Tibial nerve (tissue), 3 donors: Measurements from ENCODE around the gene RAB26.
"Not testable (repeated sequence)": the region's sequence is repeated elsewhere in the genome, so short reads cannot be mapped to it uniquely, and the experiment has no call there.

Experiments
- POLR2A ChIP-seq, 2 donors: fragments of 450-650 bp; IDR thresholded peaks; one replicate each; pipeline ENCODE4 v1.6.1; 2017; ENCODE audit warnings: antibody characterized with exemption in 2 of 2, mild to moderate bottlenecking in 2 of 2, moderate library complexity in 2 of 2
- TF ChIP-seq, protein P1 (sequence below), 5 experiments: fragments of 200-600 bp in 3 of 5; fragments of 450-650 bp in 2 of 5; sonication (generic) in 3 of 5; IDR thresholded peaks; one replicate each; pipeline ENCODE4 v1.5.1; 2016 to 2019; ENCODE audit warnings: antibody characterized with exemption in 5 of 5, mild to moderate bottlenecking in 3 of 5, moderate library complexity in 2 of 5

DNA sequence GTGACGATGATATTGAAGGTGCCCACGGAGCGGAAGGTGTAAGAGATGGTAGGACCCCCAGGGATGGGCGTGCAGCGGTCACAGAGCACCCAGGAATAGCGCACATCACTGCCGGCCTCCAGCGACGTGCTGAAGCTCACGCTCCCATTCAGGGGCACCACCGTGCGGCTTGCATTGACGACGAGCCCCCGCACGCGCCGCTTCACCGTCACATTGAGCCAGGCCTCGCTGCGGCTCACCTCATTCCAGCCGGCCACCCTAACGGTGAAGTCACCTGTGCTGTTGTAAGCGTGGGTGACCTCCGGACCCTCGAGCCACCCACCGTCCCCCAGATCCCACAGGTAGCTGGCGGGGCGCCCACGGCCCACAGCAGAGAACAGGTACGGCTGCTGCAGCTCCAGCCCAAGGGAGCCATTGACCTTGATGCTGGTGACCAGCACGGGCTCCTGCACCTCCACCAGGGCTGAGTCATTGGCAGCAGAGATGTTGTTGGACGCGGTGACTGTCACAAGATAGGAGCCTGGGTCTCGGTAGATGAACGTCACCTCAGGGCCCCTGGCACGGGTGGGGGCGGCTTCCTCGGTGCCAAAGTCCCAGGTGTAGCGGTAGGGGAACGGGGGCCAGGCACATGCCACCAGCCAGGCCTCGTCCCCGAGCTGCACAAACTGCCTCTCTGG is 38.0 kb upstream of the RAB26 start:
- TF ChIP-seq, protein P1, sequence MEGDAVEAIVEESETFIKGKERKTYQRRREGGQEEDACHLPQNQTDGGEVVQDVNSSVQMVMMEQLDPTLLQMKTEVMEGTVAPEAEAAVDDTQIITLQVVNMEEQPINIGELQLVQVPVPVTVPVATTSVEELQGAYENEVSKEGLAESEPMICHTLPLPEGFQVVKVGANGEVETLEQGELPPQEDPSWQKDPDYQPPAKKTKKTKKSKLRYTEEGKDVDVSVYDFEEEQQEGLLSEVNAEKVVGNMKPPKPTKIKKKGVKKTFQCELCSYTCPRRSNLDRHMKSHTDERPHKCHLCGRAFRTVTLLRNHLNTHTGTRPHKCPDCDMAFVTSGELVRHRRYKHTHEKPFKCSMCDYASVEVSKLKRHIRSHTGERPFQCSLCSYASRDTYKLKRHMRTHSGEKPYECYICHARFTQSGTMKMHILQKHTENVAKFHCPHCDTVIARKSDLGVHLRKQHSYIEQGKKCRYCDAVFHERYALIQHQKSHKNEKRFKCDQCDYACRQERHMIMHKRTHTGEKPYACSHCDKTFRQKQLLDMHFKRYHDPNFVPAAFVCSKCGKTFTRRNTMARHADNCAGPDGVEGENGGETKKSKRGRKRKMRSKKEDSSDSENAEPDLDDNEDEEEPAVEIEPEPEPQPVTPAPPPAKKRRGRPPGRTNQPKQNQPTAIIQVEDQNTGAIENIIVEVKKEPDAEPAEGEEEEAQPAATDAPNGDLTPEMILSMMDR (IDR thresholded peaks at IDR 0.05) = not testable (repeated sequence)
- not testable (repeated sequence) for TF ChIP-seq POLR2A (IDR thresholded peaks at IDR 0.05)
